ENCODE data around the gene KNSTRN.

Gene KNSTRN

GRCh38 chr15:40382580-40383456 lies at the start of gene KNSTRN:
KNSTRN (plus strand) TSS chr15:40382721; CDS start chr15:40382836, 115 bp downstream.
- peak; percentile 80 to 98 (median 88) for DNase-seq
- intact Hi-C loops (cut with DNase I): no loop called here

GRCh38 chr15:40333922-40334492 lies 48.5 kb upstream of the KNSTRN start:
- intact Hi-C loops (cut with DNase I): no loop called here

GRCh38 chr15:40334541-40334940 lies 48.0 kb upstream of the KNSTRN start:
- DNase-seq: peak in 2 of 10 donors; percentile 66 to 77
- intact Hi-C loops (cut with DNase I): no loop called here

More at GRCh38 chr15:40333922-40334492, 48.5 kb upstream of the KNSTRN start:
- peak in 4 of 10 donors; percentile 20 to 89 (median 55) for DNase-seq

- DNase-seq: peak in 2 of 10 donors; percentile 61 to 84
- intact Hi-C loops (cut with DNase I): no loop called here
Measured at GRCh38 chr15:40334941-40335795, 47.4 kb upstream of the KNSTRN start.

GRCh38 chr15:40335938-40336743 lies 46.4 kb upstream of the KNSTRN start:
- intact Hi-C loops (cut with DNase I): no loop called here
- peak in 1 of 10 donors; percentile 49 for DNase-seq

- DNase-seq: peak in 2 of 10 donors; percentile 69 to 82
- intact Hi-C loops (cut with DNase I): no loop called here
Measured at GRCh38 chr15:40336744-40337122, 45.8 kb upstream of the KNSTRN start.

- intact Hi-C loops (cut with DNase I): no loop called here
- peak in 3 of 10 donors; percentile 72 to 87 (median 80) for DNase-seq
Measured at GRCh38 chr15:40337597-40337996, 44.9 kb upstream of the KNSTRN start.

- intact Hi-C loops (cut with DNase I): loop anchor here (2.0 kb wide), 1 partner anchor 15 kb away; the partner anchor contains the start of gene INAFM2
- peak in 8 of 10 donors; percentile 47 to 91 (median 58) for DNase-seq
Measured at GRCh38 chr15:40338041-40338657, 44.4 kb upstream of the KNSTRN start.

- peak in 7 of 10 donors; percentile 51 to 95 (median 68) for DNase-seq
- intact Hi-C loops (cut with DNase I): loop anchor here (2.0 kb wide), 1 partner anchor 16 kb away; the partner anchor contains the start of gene INAFM2
Measured at GRCh38 chr15:40338921-40339620, 43.5 kb upstream of the KNSTRN start.

GRCh38 chr15:40339621-40339945 lies 42.9 kb upstream of the KNSTRN start:
- peak in 2 of 10 donors; percentile 63 to 84 for DNase-seq
- intact Hi-C loops (cut with DNase I): loop anchor here (2.0 kb wide), 1 partner anchor 17 kb away; the partner anchor contains the start of gene INAFM2

GRCh38 chr15:40340038-40340739 lies 42.3 kb upstream of the KNSTRN start:
- peak in 8 of 10 donors; percentile 46 to 93 (median 52) for DNase-seq
- intact Hi-C loops (cut with DNase I): loop anchor here (5.0 kb wide), 1 partner anchor 67 kb away; the partner anchor contains the start of gene IVD

- peak; percentile 74 to 97 (median 88) for DNase-seq
- intact Hi-C loops (cut with DNase I): loop anchor here (5.0 kb wide), 1 partner anchor 66 kb away; the partner anchor contains the start of gene IVD
Measured at GRCh38 chr15:40340740-40341400, 41.7 kb upstream of the KNSTRN start, which contains the start of gene CCDC9B. CCDC9B (minus strand) TSS chr15:40340939; CDS start chr15:40340819, 120 bp downstream.

- intact Hi-C loops (cut with DNase I): loop anchor here (5.0 kb wide), 1 partner anchor 65 kb away; the partner anchor contains the start of gene IVD
- DNase-seq: peak in 2 of 10 donors; percentile 3 to 7
Measured at GRCh38 chr15:40342416-40343320, 39.9 kb upstream of the KNSTRN start.

- DNase-seq: peak in 1 of 10 donors; percentile 68
- intact Hi-C loops (cut with DNase I): loop anchor here (5.0 kb wide), 1 partner anchor 64 kb away; the partner anchor contains the start of gene IVD
Measured at GRCh38 chr15:40343512-40343911, 39.0 kb upstream of the KNSTRN start.

- intact Hi-C loops (cut with DNase I): loop anchor here (5.0 kb wide), 1 partner anchor 63 kb away; the partner anchor contains the start of gene IVD
- DNase-seq: peak in 1 of 10 donors; percentile 51
Measured at GRCh38 chr15:40344217-40344616, 38.3 kb upstream of the KNSTRN start.
